Liver (tissue), 3 donors: Measurements from ENCODE around the gene NTM.

ENCODE experiments used
- CTCF ChIP-seq: fragments of 150-350 bp; IDR thresholded peaks from 2 replicates; pipeline ENCODE4 v1.5.1; 2017; ENCODE audit warnings: improper control_type of control experiment, low read depth, low read length; ENCODE audit not compliant: missing input control
- GABPA ChIP-seq, 2 donors: IDR thresholded peaks in 1 of 2; conservative IDR thresholded peaks in 1 of 2; 2 replicates each; pipeline ENCODE4 v1.6.1; 2016; ENCODE audit warnings: antibody characterized with exemption in 2 of 2, mild to moderate bottlenecking in 1 of 2, moderate library complexity in 1 of 2
- HNF4A ChIP-seq, 2 donors: conservative IDR thresholded peaks; 2 replicates each; pipeline ENCODE4 v1.6.1; 2016; ENCODE audit warnings: antibody characterized with exemption in 2 of 2, mild to moderate bottlenecking in 2 of 2
- JUND ChIP-seq, 2 donors: IDR thresholded peaks; 2 replicates each; pipeline ENCODE4 v1.6.1; 2016; ENCODE audit warnings: antibody characterized with exemption in 2 of 2
- MAX ChIP-seq: IDR thresholded peaks from 2 replicates; pipeline ENCODE4 v1.6.1; 2016; ENCODE audit warnings: antibody characterized with exemption
- RAD21 ChIP-seq, 2 donors: IDR thresholded peaks; 2 replicates each; pipeline ENCODE4 v1.6.1; 2016; ENCODE audit warnings: antibody characterized with exemption in 2 of 2, mild to moderate bottlenecking in 2 of 2
- REST ChIP-seq: IDR thresholded peaks from 2 replicates; pipeline ENCODE4 v1.6.1; 2016; ENCODE audit warnings: antibody characterized with exemption, mild to moderate bottlenecking
- TAF1 ChIP-seq: conservative IDR thresholded peaks from 2 replicates; pipeline ENCODE4 v1.6.1; 2016; ENCODE audit warnings: antibody characterized with exemption, mild to moderate bottlenecking
- YY1 ChIP-seq: IDR thresholded peaks from 2 replicates; pipeline ENCODE4 v1.6.1; 2016; ENCODE audit warnings: antibody characterized with exemption, mild to moderate bottlenecking
- donor health status: healthy.
- donor health status: healthy.

GRCh38 chr11:132289590-132290256 lies 919.3 kb downstream of the NTM start:
- TF ChIP-seq YY1 (no peak), CTCF (no peak), REST (no peak), MAX (no peak), JUND (IDR thresholded peaks at IDR 0.05) (no peak), RAD21 (IDR thresholded peaks at IDR 0.05) (no peak), HNF4A (conservative IDR thresholded peaks at IDR 0.05) (no peak), GABPA (IDR thresholded peaks at IDR 0.05 in 1 of 2, conservative IDR thresholded peaks at IDR 0.05 in 1 of 2) (no peak), TAF1 (no peak)
